ENCODE data around the gene ZNF214.
"Not testable (repeated sequence)": the region's sequence is repeated elsewhere in the genome, so short reads cannot be mapped to it uniquely, and the experiment has no call there.

ZNF214 gene

GRCh38 chr11:6962673-6963072 is 57.5 kb downstream of the ZNF214 start:
- no peaks in the 10 kb centered on the region for H3F3A ChIP-seq (ENCODE audit: insufficient read depth, low read length)

GRCh38 chr11:6962141-6962540 is 58.0 kb downstream of the ZNF214 start:
- H2AFZ ChIP-seq (ENCODE audit: low read length), result no peak overlapping the region
- H3K36me3 ChIP-seq (ENCODE audit: insufficient read depth, low read length), result peaks cover 30% of the 10 kb centered on the region
- H4K20me1 ChIP-seq (ENCODE audit: insufficient read depth, low read length), result no peaks in the 10 kb centered on the region
- H3K79me2 ChIP-seq (ENCODE audit: insufficient read depth, low read length), result no peaks in the 10 kb centered on the region
- no peaks in the 10 kb centered on the region for H3K27me3 ChIP-seq (ENCODE audit: insufficient read depth, low read length)
- TF ChIP-seq CTCF (IDR thresholded peaks at IDR 0.05; ENCODE audit: low read length) (no peak), EZH2 (IDR thresholded peaks at IDR 0.05; ENCODE audit: borderline replicate concordance, low read length) (no peak)
- no peak overlapping the region for H3K27ac ChIP-seq (ENCODE audit: low read depth, low read length, poor library complexity, severe bottlenecking)
- no peak overlapping the region for H3K4me3 ChIP-seq (ENCODE audit: low read depth, low read length, poor library complexity, severe bottlenecking)
- H3K4me1 ChIP-seq (ENCODE audit: insufficient read depth, low read length, severe bottlenecking), result no peaks in the 10 kb centered on the region
- no peaks in the 10 kb centered on the region for H3K9me3 ChIP-seq (ENCODE audit: low read length)
- no peak overlapping the region for H3K9ac ChIP-seq (ENCODE audit: low read length)
- no peaks in the 10 kb centered on the region for H3K9me2 ChIP-seq (ENCODE audit: low read depth, low read length)
- H3K4me2 ChIP-seq (ENCODE audit: low read length), result no peak overlapping the region
- H3F3A ChIP-seq (ENCODE audit: insufficient read depth, low read length), result no peaks in the 10 kb centered on the region

More at GRCh38 chr11:6962673-6963072, 57.5 kb downstream of the ZNF214 start:
- no peak overlapping the region for H3K4me2 ChIP-seq (ENCODE audit: low read length)
- no peaks in the 10 kb centered on the region for H3K4me1 ChIP-seq (ENCODE audit: insufficient read depth, low read length, severe bottlenecking)
- no peaks in the 10 kb centered on the region for H3K9me2 ChIP-seq (ENCODE audit: low read depth, low read length)
- H4K20me1 ChIP-seq (ENCODE audit: insufficient read depth, low read length), result no peaks in the 10 kb centered on the region
- H3K4me3 ChIP-seq (ENCODE audit: low read depth, low read length, poor library complexity, severe bottlenecking), result no peak overlapping the region
- no peaks in the 10 kb centered on the region for H3K9me3 ChIP-seq (ENCODE audit: low read length)
- TF ChIP-seq EZH2 (IDR thresholded peaks at IDR 0.05; ENCODE audit: borderline replicate concordance, low read length) (no peak), CTCF (IDR thresholded peaks at IDR 0.05; ENCODE audit: low read length) (no peak)
- no peak overlapping the region for H2AFZ ChIP-seq (ENCODE audit: low read length)
- H3K36me3 ChIP-seq (ENCODE audit: insufficient read depth, low read length), result peaks cover 25% of the 10 kb centered on the region
- H3K27me3 ChIP-seq (ENCODE audit: insufficient read depth, low read length), result no peaks in the 10 kb centered on the region
- no peak overlapping the region for H3K27ac ChIP-seq (ENCODE audit: low read depth, low read length, poor library complexity, severe bottlenecking)
- no peaks in the 10 kb centered on the region for H3K79me2 ChIP-seq (ENCODE audit: insufficient read depth, low read length)
- H3K9ac ChIP-seq (ENCODE audit: low read length), result no peak overlapping the region

GRCh38 chr11:6954248-6954647 is 65.9 kb downstream of the ZNF214 start:
- H3K27ac ChIP-seq (ENCODE audit: low read depth, low read length, poor library complexity, severe bottlenecking); H3K27me3 ChIP-seq (ENCODE audit: insufficient read depth, low read length); H3F3A ChIP-seq (ENCODE audit: insufficient read depth, low read length); H3K9me3 ChIP-seq (ENCODE audit: low read length); H3K4me1 ChIP-seq (ENCODE audit: insufficient read depth, low read length, severe bottlenecking); H3K79me2 ChIP-seq (ENCODE audit: insufficient read depth, low read length); H3K4me3 ChIP-seq (ENCODE audit: low read depth, low read length, poor library complexity, severe bottlenecking); H3K4me2 ChIP-seq (ENCODE audit: low read length); H3K9ac ChIP-seq (ENCODE audit: low read length); H2AFZ ChIP-seq (ENCODE audit: low read length); H3K9me2 ChIP-seq (ENCODE audit: low read depth, low read length); H4K20me1 ChIP-seq (ENCODE audit: insufficient read depth, low read length): not testable (repeated sequence)
- peaks cover 40% of the 10 kb centered on the region for H3K36me3 ChIP-seq (ENCODE audit: insufficient read depth, low read length)

Data from OCI-LY1 (cell line).